ENCODE measurements around the gene SEZ6L2.

SEZ6L2 gene

DNA sequence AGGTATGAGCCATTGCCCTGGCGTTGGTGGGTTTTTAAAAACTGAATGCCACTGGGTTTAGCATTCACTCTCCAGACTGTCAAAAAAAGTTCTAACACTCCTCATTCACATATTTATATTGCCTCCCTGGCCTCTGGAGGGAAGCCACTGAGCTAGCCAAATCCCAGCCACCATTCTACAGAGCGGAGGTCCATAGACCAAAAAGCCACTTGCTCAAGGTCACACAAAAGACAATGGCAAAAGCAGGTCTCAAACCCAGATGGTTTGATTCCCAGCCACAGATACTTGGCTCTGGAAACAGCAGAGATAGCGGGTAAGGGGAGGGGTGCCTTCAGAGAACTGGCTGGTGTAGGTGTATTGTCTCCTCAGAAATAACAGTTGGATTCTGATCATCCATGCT, 18.3 kb downstream of the SEZ6L2 start:
- no peak overlapping the region for H3K4me3 ChIP-seq (ENCODE audit: low read depth, low read length)
- DNase-seq (ENCODE audit: low read depth), result no peak
- TF ChIP-seq, protein P1, sequence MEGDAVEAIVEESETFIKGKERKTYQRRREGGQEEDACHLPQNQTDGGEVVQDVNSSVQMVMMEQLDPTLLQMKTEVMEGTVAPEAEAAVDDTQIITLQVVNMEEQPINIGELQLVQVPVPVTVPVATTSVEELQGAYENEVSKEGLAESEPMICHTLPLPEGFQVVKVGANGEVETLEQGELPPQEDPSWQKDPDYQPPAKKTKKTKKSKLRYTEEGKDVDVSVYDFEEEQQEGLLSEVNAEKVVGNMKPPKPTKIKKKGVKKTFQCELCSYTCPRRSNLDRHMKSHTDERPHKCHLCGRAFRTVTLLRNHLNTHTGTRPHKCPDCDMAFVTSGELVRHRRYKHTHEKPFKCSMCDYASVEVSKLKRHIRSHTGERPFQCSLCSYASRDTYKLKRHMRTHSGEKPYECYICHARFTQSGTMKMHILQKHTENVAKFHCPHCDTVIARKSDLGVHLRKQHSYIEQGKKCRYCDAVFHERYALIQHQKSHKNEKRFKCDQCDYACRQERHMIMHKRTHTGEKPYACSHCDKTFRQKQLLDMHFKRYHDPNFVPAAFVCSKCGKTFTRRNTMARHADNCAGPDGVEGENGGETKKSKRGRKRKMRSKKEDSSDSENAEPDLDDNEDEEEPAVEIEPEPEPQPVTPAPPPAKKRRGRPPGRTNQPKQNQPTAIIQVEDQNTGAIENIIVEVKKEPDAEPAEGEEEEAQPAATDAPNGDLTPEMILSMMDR (IDR thresholded peaks at IDR 0.05; ENCODE audit: control insufficient read depth, extremely low read depth, insufficient read depth), result no peak

DNA sequence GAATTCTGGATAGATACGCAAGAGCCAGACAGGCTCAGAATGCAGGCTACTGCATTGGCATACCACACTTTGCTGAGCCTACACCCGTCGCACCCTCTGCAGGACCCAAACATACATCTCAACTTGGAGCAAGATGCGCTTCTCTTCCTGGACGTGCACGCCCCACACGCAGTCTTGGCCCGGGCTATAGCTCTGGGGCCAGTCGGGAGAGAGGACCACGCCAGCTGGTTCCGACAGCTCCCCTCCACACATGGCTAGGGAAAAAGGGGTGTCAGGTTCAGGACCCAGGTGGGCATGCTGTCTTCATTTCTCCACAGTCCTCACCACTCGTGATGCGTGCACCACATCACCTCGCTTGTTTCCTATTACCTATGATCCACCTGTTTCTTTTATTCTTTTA, 21.2 kb downstream of the SEZ6L2 start:
- DNase-seq (ENCODE audit: low read depth), result no peak
- TF ChIP-seq, protein P1 (IDR thresholded peaks at IDR 0.05; ENCODE audit: control insufficient read depth, extremely low read depth, insufficient read depth), result no peak
- H3K4me3 ChIP-seq (ENCODE audit: low read depth, low read length), result no peak overlapping the region

DNA sequence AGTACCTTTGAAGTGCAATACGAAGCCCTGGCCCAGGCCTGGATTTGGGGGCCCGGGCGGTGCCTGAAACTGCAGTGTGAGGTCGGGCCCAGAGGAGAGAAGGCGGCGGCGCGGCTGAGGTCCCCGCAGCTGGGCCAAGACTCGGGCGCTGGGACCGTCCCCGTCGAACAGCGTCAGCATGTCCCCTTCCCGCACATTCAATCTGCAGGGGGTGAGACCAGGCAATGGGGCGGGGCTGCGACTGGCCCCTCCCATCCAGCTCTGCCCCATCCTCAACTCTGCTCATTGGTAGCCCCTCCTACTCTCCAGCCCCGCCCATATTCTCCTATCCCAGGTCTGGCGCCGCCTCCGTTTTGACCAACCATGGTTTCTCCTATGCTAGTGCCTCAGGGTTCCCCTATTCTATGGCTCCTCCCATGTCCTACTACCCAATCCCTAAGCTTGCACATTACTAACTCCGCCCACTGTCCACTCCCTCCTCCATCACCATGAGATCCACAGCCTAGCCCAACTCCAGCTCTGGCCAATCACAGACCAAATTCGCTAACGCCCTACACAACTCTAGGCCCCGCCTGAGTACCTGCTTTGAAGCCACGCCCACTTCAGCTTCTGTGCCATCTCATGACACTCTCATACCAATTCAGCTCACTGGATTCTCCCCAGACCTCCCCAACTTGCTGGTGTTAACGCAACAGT, 21.9 kb downstream of the SEZ6L2 start:
- TF ChIP-seq, protein P1 (IDR thresholded peaks at IDR 0.05; ENCODE audit: control insufficient read depth, extremely low read depth, insufficient read depth), result no peak
- no peak overlapping the region for H3K4me3 ChIP-seq (ENCODE audit: low read depth, low read length)
- no peak for DNase-seq (ENCODE audit: low read depth)

DNA sequence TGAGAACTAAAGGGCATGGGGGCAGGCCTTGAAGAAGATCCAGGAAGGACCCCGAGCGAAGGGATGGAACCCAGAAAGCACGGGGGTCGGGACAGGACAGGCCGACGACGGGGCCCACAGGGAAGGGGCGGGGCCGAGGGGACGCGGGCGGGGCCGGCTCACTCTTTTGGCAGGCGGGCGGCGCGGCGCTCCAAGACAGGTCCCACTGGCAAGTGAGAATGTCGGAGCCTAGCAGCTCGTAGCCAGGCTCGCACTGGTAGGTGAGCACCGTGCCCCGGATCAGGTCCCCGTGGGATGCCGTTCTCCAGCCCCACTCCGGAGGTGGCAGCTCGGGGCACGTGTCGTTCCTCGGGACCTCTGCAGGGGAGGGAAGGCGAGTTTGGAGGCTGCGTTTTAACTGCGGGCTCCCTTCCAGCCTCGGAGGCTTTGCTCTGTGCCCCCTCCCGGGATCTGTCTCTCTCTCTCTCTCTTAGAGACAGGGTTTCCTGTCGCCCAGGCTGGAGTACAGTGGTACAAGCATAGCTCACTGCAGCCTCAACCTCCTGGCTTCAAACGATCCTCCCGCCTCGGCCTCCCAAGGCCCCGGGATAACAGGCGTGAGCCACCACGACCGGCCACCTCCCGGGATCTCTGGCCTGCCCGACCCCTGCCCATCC, 22.6 kb downstream of the SEZ6L2 start:
- no peak overlapping the region for H3K4me3 ChIP-seq (ENCODE audit: low read depth, low read length)
- no peak for DNase-seq (ENCODE audit: low read depth)
- TF ChIP-seq, protein P1 (IDR thresholded peaks at IDR 0.05; ENCODE audit: control insufficient read depth, extremely low read depth, insufficient read depth), result no peak

DNA sequence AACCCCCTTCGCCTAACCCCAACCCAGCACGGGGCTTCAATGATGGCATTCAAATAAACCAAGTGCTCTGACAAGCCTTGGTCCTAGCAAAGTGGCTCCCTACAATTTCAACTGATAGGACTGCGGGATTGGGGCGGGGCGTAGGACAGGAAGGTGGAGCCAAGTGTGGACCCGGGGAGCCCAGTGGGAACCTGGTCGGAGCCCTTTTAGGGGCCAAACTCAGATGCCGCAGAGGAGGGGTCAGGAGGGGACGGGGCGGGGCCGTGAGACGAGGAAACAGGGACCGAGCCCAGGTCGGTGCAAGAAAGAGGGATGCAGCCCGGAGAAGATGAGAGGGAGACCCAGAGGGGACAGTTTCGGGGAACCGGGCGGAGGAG, 23.1 kb downstream of the SEZ6L2 start:
- no peak overlapping the region for H3K4me3 ChIP-seq (ENCODE audit: low read depth, low read length)
- TF ChIP-seq, protein P1 (IDR thresholded peaks at IDR 0.05; ENCODE audit: control insufficient read depth, extremely low read depth, insufficient read depth), result no peak
- no peak for DNase-seq (ENCODE audit: low read depth)

DNA sequence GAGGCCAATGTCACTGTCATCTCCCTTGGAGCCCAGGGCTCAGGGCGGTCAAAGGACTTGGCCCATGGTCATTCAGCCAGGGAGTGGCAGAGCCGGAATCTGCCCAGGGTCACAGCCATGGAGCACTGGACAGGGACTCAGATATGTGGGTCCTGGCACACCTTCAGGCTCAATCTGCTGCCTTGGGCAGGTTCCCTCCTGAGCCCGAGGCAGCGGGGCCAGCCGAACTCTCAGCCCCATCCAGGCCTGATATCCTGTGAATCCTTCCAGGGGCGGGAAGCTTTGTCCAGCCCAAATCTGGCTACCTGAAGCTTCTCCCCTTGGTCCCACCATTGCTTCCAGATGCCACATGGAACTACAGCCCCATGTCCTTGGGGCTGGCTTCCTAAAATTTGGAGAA, 24.1 kb downstream of the SEZ6L2 start:
- no peak overlapping the region for H3K4me3 ChIP-seq (ENCODE audit: low read depth, low read length)
- TF ChIP-seq, protein P1 (IDR thresholded peaks at IDR 0.05; ENCODE audit: control insufficient read depth, extremely low read depth, insufficient read depth), result no peak
- no peak for DNase-seq (ENCODE audit: low read depth)

DNA sequence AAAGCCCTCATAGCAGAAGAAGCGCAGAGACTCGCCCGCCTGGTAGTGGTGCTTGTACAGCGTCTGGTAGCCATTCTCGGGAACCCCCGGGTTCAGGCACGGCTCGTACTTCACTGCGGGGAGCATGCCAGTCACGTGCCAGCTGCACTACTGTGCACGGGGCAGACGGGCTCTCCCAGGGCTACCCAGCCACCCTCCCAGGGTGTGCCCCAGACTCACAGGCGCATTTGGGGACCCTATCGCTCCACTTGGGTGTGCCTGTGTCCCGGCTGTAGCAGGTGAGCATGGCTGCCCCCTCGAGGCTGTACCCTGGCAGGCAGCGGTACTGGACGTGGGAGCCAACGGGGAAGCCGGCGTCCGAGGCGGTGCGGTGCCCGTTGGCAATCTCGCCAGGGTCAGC, 26.0 kb downstream of the SEZ6L2 start:
- DNase-seq (ENCODE audit: low read depth), result no peak
- no peak overlapping the region for H3K4me3 ChIP-seq (ENCODE audit: low read depth, low read length)
- TF ChIP-seq, protein P1 (IDR thresholded peaks at IDR 0.05; ENCODE audit: control insufficient read depth, extremely low read depth, insufficient read depth), result no peak
